ENCODE data around the gene CREB3L2. TPM values are rescaled to one million over a fixed set of nuclear protein-coding genes. Genes with fewer than 3 reads are reported as not detected.
A peak's percentile ranks its signal among the peaks of the same experiment; 100 is the strongest.

CREB3L2 gene
- total and polyA plus RNA-seq, 2 of the 13 experiments (the other 11 are each of a cell fraction or from before 2014, with no cell fraction given), result 22.1 to 41.1 TPM

DNA sequence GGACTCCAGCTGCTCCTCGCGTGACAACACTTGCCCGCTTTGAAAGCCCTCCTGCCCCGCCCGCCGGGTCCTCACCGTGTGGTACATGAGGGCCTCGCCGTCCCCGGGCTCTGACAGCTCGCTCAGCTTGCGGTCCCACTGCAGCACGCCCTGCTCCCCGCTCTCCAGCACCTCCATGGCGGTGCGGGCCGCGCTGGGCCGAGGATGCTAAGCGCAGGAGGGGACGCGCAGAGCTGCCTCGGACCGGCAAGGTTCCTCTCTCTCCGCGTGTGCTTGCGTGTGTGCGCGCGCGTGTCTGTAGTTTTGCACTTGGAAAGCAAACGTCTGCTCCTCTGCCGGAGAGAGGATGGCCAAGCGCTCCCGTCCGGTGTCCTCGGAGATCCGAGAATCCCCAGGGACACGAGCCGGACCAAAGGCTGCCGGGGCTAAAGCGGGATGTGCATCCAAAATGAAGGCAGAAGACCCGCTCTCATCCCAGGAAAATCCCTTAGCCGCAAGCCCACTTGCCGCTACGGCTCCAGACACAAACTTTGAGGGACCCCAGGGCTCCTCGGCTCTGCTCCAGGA lies at the start of gene CREB3L2 (continued):
- no peak for TF ChIP-seq ZNF136 (CRISPR knock-in tag; IDR thresholded peaks at IDR 0.05; ENCODE audit: low read depth)
- no peak for TF ChIP-seq ZSCAN12 (CRISPR knock-in tag; IDR thresholded peaks at IDR 0.05)
- TF ChIP-seq, protein P1, sequence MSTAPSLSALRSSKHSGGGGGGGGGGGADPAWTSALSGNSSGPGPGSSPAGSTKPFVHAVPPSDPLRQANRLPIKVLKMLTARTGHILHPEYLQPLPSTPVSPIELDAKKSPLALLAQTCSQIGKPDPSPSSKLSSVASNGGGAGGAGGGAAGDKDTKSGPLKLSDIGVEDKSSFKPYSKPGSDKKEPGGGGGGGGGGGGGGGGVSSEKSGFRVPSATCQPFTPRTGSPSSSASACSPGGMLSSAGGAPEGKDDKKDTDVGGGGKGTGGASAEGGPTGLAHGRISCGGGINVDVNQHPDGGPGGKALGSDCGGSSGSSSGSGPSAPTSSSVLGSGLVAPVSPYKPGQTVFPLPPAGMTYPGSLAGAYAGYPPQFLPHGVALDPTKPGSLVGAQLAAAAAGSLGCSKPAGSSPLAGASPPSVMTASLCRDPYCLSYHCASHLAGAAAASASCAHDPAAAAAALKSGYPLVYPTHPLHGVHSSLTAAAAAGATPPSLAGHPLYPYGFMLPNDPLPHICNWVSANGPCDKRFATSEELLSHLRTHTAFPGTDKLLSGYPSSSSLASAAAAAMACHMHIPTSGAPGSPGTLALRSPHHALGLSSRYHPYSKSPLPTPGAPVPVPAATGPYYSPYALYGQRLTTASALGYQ (CRISPR knock-in tag; IDR thresholded peaks at IDR 0.05), result no peak
- TF ChIP-seq, protein P2, sequence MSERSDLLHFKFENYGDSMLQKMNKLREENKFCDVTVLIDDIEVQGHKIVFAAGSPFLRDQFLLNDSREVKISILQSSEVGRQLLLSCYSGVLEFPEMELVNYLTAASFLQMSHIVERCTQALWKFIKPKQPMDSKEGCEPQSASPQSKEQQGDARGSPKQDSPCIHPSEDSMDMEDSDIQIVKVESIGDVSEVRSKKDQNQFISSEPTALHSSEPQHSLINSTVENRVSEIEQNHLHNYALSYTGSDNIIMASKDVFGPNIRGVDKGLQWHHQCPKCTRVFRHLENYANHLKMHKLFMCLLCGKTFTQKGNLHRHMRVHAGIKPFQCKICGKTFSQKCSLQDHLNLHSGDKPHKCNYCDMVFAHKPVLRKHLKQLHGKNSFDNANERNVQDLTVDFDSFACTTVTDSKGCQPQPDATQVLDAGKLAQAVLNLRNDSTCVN (CRISPR knock-in tag; IDR thresholded peaks at IDR 0.05; ENCODE audit: borderline replicate concordance), result no peak
- TF ChIP-seq, protein P3, sequence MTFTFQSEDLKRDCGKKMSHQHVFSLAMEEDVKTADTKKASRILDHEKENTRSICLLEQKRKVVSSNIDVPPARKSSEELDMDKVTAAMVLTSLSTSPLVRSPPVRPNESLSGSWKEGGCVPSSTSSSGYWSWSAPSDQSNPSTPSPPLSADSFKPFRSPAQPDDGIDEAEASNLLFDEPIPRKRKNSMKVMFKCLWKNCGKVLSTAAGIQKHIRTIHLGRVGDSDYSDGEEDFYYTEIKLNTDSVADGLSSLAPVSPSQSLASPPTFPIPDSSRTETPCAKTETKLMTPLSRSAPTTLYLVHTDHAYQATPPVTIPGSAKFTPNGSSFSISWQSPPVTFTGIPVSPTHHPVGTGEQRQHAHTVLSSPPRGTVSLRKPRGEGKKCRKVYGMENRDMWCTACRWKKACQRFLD (CRISPR knock-in tag; IDR thresholded peaks at IDR 0.05; ENCODE audit: borderline replicate concordance), result peak; percentile 91; the same call in 1 of the 2 replicates
- no peak for TF ChIP-seq TCF7L2 (IDR thresholded peaks at IDR 0.05; ENCODE audit: low read depth, low read length)
- TF ChIP-seq, protein P4, sequence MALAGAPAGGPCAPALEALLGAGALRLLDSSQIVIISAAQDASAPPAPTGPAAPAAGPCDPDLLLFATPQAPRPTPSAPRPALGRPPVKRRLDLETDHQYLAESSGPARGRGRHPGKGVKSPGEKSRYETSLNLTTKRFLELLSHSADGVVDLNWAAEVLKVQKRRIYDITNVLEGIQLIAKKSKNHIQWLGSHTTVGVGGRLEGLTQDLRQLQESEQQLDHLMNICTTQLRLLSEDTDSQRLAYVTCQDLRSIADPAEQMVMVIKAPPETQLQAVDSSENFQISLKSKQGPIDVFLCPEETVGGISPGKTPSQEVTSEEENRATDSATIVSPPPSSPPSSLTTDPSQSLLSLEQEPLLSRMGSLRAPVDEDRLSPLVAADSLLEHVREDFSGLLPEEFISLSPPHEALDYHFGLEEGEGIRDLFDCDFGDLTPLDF (CRISPR knock-in tag; IDR thresholded peaks at IDR 0.05), result no peak; the same call in 1 of the 2 replicates
- TF ChIP-seq, protein P5, sequence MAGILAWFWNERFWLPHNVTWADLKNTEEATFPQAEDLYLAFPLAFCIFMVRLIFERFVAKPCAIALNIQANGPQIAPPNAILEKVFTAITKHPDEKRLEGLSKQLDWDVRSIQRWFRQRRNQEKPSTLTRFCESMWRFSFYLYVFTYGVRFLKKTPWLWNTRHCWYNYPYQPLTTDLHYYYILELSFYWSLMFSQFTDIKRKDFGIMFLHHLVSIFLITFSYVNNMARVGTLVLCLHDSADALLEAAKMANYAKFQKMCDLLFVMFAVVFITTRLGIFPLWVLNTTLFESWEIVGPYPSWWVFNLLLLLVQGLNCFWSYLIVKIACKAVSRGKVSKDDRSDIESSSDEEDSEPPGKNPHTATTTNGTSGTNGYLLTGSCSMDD (CRISPR knock-in tag; IDR thresholded peaks at IDR 0.05), result no peak
- no peak for TF ChIP-seq EZH2 (conservative IDR thresholded peaks at IDR 0.05; ENCODE audit: low read depth, low read length)
- no peak for TF ChIP-seq SMAD9 (CRISPR knock-in tag; IDR thresholded peaks at IDR 0.05)
- TF ChIP-seq, protein P6, sequence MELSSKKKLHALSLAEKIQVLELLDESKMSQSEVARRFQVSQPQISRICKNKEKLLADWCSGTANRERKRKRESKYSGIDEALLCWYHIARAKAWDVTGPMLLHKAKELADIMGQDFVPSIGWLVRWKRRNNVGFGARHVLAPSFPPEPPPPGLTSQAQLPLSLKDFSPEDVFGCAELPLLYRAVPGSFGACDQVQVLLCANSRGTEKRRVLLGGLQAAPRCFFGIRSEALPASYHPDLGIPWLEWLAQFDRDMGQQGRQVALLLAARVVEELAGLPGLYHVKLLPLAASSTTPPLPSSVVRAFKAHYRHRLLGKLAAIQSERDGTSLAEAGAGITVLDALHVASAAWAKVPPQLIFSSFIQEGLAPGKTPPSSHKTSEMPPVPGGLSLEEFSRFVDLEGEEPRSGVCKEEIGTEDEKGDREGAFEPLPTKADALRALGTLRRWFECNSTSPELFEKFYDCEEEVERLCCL (CRISPR knock-in tag; IDR thresholded peaks at IDR 0.05; ENCODE audit: borderline replicate concordance), result no peak
- no peak for TF ChIP-seq SIX1 (CRISPR knock-in tag; IDR thresholded peaks at IDR 0.05; ENCODE audit: borderline replicate concordance)
- TF ChIP-seq, protein P7, sequence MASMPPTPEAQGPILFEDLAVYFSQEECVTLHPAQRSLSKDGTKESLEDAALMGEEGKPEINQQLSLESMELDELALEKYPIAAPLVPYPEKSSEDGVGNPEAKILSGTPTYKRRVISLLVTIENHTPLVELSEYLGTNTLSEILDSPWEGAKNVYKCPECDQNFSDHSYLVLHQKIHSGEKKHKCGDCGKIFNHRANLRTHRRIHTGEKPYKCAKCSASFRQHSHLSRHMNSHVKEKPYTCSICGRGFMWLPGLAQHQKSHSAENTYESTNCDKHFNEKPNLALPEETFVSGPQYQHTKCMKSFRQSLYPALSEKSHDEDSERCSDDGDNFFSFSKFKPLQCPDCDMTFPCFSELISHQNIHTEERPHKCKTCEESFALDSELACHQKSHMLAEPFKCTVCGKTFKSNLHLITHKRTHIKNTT (CRISPR knock-in tag; IDR thresholded peaks at IDR 0.05), result no peak
- TF ChIP-seq TP53 (CRISPR knock-in tag; conservative IDR thresholded peaks at IDR 0.05), result no peak
- TF ChIP-seq SIX4 (CRISPR knock-in tag; IDR thresholded peaks at IDR 0.05), result no peak; the same call in 1 of the 2 replicates
- TF ChIP-seq JUNB (CRISPR knock-in tag; IDR thresholded peaks at IDR 0.05; ENCODE audit: borderline replicate concordance), result no peak
- TF ChIP-seq, protein P8, sequence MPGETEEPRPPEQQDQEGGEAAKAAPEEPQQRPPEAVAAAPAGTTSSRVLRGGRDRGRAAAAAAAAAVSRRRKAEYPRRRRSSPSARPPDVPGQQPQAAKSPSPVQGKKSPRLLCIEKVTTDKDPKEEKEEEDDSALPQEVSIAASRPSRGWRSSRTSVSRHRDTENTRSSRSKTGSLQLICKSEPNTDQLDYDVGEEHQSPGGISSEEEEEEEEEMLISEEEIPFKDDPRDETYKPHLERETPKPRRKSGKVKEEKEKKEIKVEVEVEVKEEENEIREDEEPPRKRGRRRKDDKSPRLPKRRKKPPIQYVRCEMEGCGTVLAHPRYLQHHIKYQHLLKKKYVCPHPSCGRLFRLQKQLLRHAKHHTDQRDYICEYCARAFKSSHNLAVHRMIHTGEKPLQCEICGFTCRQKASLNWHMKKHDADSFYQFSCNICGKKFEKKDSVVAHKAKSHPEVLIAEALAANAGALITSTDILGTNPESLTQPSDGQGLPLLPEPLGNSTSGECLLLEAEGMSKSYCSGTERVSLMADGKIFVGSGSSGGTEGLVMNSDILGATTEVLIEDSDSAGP (CRISPR knock-in tag; IDR thresholded peaks at IDR 0.05; ENCODE audit: borderline replicate concordance), result peak; percentile 90; the same call in 1 of the 2 replicates
